Mesothelial cell of epicardium (in vitro differentiated cells): ENCODE data around the gene CLEC1B. TPM values are rescaled to one million over a fixed set of nuclear protein-coding genes. Genes with fewer than 3 reads are reported as not detected.
"Not testable (repeated sequence)": the region's sequence is repeated elsewhere in the genome, so short reads cannot be mapped to it uniquely, and the experiment has no call there.

Experiments used
- DNase-seq, 2 experiments: peaks; one replicate each; pipeline ENCODE4 v3.0.0; 2021; ENCODE audit warnings: low spot score in 2 of 2; ENCODE audit not compliant: unreplicated experiment in 2 of 2
- H3K27ac Mint-ChIP-seq: 2 replicates; pipeline ENCODE4 v1.8.0; 2021; ENCODE audit warnings: mixed read lengths
- H3K27me3 Mint-ChIP-seq: 2 replicates; pipeline ENCODE4 v1.8.0; 2021; ENCODE audit warnings: low read depth, mixed read lengths
- H3K36me3 Mint-ChIP-seq: 2 replicates; pipeline ENCODE4 v1.8.0; 2021; ENCODE audit warnings: mixed read lengths
- H3K4me1 Mint-ChIP-seq: 2 replicates; pipeline ENCODE4 v1.8.0; 2021; ENCODE audit warnings: mixed read lengths
- H3K4me3 Mint-ChIP-seq: 2 replicates; pipeline ENCODE4 v1.8.0; 2021; ENCODE audit warnings: mild to moderate bottlenecking, moderate library complexity, mixed read lengths
- H3K9me3 Mint-ChIP-seq: 2 replicates; pipeline ENCODE4 v1.8.0; 2021; ENCODE audit warnings: mixed read lengths
- total RNA-seq: library from RNA; stranded (reverse); gene quantifications from 3 replicates; pipeline ENCODE4 v1.2.1, GENCODE V29; 2021
- TF ChIP-seq, protein P1 (sequence below): fragments of 200-600 bp; sonication (generic); IDR thresholded peaks from one replicate; pipeline ENCODE4 v1.5.0; 2021; ENCODE audit warnings: antibody characterized with exemption; ENCODE audit not compliant: unreplicated experiment

Gene CLEC1B
- total RNA-seq, 1 donor from 2014 or later = 0.18 TPM

DNA sequence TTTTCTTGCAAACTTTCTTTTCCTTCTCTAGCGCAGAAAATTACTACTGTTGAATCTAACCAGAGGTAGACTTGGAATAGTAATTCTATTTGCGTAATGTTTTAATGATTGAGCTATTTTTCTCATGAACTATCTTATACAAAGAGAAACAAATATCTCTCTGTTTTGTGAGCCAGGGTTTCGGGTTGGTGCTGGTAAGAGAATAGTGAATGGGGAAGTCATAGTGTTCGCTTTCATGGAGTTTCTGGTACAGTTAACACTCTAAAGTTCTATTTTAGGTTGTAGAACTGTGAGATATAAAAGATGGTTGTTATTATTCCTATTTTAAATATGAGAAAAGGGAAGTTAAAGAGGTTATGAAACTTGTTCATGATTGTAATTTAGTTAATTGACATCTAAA is 6.6 kb downstream of the CLEC1B start:
- Mint-ChIP-seq H3K36me3 (no peaks in the 10 kb centered on the region), H3K27me3 (peaks cover 5% of the 10 kb centered on the region), H3K9me3 (no peaks in the 10 kb centered on the region), H3K4me1 (peaks cover 3% of the 10 kb centered on the region), H3K27ac (no peak overlapping the region), H3K4me3 (no peak overlapping the region)
- TF ChIP-seq, protein P1, sequence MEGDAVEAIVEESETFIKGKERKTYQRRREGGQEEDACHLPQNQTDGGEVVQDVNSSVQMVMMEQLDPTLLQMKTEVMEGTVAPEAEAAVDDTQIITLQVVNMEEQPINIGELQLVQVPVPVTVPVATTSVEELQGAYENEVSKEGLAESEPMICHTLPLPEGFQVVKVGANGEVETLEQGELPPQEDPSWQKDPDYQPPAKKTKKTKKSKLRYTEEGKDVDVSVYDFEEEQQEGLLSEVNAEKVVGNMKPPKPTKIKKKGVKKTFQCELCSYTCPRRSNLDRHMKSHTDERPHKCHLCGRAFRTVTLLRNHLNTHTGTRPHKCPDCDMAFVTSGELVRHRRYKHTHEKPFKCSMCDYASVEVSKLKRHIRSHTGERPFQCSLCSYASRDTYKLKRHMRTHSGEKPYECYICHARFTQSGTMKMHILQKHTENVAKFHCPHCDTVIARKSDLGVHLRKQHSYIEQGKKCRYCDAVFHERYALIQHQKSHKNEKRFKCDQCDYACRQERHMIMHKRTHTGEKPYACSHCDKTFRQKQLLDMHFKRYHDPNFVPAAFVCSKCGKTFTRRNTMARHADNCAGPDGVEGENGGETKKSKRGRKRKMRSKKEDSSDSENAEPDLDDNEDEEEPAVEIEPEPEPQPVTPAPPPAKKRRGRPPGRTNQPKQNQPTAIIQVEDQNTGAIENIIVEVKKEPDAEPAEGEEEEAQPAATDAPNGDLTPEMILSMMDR = no peak
- no peak for DNase-seq

DNA sequence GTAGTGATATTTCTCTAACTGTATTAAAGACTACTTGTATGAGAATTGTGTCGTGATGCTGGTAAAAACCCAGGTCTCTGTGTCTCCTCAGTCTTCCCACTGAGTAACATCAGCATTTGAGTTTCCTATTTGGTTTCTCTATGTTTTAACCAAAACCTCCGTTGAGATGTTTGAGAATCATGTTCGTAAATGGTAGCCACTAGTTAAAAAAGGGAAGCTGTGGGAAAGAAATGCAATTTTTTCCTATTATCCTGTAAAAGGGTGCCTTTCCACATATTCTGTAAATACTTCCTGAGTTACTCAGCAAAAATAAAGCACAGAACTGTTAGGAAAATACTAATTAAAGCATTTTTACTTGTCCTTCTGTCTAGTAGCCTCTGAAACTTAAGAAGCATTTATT is 7.0 kb downstream of the CLEC1B start:
- Mint-ChIP-seq H3K4me3 (no peak overlapping the region), H3K9me3 (no peaks in the 10 kb centered on the region), H3K36me3 (no peaks in the 10 kb centered on the region), H3K27me3 (peaks cover 5% of the 10 kb centered on the region), H3K27ac (no peak overlapping the region), H3K4me1 (peaks cover 3% of the 10 kb centered on the region)
- TF ChIP-seq, protein P1 = no peak
- DNase-seq = no peak

DNA sequence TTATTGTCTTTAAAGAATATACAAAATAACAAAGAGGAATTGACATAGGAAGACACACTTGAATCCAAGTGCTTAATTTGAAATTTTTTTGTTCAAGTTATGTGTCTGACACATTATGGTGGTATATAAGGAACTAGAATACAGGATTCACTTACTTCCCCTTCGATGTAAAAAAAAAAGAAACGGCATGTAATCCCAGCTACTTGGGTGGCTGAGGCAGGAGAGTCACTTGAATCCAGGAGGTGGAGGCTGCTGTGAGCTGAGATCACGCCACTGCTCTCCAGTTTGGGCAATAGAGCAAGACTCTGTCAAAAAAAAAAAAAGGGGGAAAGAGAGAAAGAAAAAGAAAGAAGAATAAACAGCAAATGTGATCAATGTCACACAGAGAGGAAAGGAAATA is 18.8 kb downstream of the CLEC1B start:
- no peak for DNase-seq
- H3K9me3 Mint-ChIP-seq = peaks cover 16% of the 10 kb centered on the region
- H3K27ac Mint-ChIP-seq = no peak overlapping the region
- TF ChIP-seq, protein P1 = no peak
- no peaks in the 10 kb centered on the region for H3K27me3 Mint-ChIP-seq
- H3K36me3 Mint-ChIP-seq = peaks cover 5% of the 10 kb centered on the region
- H3K4me3 Mint-ChIP-seq = no peak overlapping the region
- no peaks in the 10 kb centered on the region for H3K4me1 Mint-ChIP-seq

DNA sequence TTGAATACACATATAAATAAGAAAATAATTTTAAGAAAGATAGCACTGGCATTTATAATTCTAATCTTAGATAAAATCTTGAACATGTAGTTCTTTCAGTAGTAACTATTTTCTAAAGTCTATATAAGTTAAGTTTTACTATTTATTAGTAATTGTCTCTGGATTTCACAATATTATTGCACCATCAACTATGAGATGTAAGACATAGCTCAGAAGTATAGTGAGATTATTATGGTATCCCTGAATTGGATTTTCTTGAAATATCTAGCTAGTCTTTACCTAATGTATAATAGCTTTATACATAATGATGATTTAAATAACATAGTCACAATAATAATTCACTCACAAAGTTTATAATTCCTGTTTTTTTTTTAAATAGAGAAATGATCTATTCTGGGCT is 21.0 kb downstream of the CLEC1B start:
- H3K4me3 Mint-ChIP-seq = no peak overlapping the region
- peaks cover 19% of the 10 kb centered on the region for H3K9me3 Mint-ChIP-seq
- H3K27ac Mint-ChIP-seq = no peak overlapping the region
- no peaks in the 10 kb centered on the region for H3K4me1 Mint-ChIP-seq
- TF ChIP-seq, protein P1 = no peak
- H3K36me3 Mint-ChIP-seq = peaks cover 5% of the 10 kb centered on the region
- DNase-seq = no peak
- H3K27me3 Mint-ChIP-seq = no peaks in the 10 kb centered on the region

DNA sequence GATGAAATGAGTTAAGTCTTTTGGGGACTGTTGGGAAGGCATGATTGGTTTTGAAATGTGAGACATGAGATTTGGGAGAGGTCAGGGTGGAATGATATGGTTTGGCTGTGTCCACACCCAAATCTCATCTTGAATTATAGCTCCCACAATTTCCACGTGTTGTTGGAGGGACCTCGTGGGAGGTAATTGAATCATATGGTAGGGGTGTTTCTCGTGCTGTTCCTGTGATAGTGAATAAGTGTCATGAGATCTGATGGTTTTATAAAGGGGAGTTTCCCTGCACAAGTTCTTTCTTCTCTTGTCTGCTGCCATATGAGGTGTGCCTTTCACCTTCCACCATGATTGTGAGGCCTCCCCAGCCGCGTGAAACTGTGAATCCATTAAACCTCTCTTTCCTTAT is 22.3 kb downstream of the CLEC1B start:
- H3K27me3 Mint-ChIP-seq, DNase-seq, H3K36me3 Mint-ChIP-seq, H3K4me3 Mint-ChIP-seq, H3K4me1 Mint-ChIP-seq, H3K27ac Mint-ChIP-seq: not testable (repeated sequence)
- H3K9me3 Mint-ChIP-seq = peaks cover 19% of the 10 kb centered on the region

DNA sequence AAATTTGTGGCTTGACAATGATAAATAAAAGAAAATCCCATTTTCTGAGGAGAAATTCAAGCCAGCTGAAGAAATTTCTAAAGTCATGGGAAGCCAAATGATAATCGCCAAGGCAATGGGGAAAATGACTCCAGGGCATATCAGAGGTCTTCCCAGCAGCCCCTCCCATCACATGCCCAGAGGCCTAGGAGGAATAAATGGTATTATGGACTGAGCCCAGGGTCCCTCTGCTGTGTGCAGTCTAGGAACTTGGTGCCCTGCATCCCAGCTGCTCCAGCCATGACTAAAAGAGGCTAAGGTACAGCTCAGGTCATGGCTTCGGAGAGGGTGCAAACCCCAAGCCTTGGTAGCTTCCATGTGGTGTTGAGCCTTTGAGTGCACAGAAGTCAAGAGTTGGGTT is 23.3 kb downstream of the CLEC1B start:
- peaks cover 19% of the 10 kb centered on the region for H3K9me3 Mint-ChIP-seq
- no peaks in the 10 kb centered on the region for H3K4me1 Mint-ChIP-seq
- no peak for DNase-seq
- H3K27ac Mint-ChIP-seq = no peak overlapping the region
- no peaks in the 10 kb centered on the region for H3K27me3 Mint-ChIP-seq
- TF ChIP-seq, protein P1 = no peak
- H3K36me3 Mint-ChIP-seq = peaks cover 5% of the 10 kb centered on the region
- no peak overlapping the region for H3K4me3 Mint-ChIP-seq

DNA sequence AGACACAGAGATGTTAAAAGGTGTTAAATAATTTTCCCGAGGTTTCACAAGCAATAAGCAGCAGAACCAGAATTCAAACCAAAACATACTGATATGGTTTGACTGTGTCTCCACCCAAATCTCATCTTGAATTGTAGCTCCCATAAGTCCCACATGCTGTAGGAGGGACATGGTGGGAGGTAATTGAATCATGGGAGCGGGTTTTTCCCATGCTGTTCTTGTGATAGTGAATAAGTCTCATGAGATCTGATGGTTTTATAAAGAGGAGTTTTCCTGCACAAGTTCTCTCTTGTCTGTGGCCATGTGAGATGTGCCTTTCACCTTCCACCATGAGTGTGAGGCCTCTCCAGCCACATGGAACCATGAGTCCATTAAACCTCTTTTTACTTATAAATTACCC is 24.2 kb downstream of the CLEC1B start:
- H3K4me1 Mint-ChIP-seq, H3K4me3 Mint-ChIP-seq, H3K27ac Mint-ChIP-seq, H3K36me3 Mint-ChIP-seq, DNase-seq, H3K27me3 Mint-ChIP-seq: not testable (repeated sequence)
- peaks cover 19% of the 10 kb centered on the region for H3K9me3 Mint-ChIP-seq
